ENCODE measurements around the gene LHCGR. TPM values are rescaled to one million over a fixed set of nuclear protein-coding genes. Genes with fewer than 3 reads are reported as not detected.
A peak's percentile ranks its signal among the peaks of the same experiment; 100 is the strongest.

The LHCGR gene
- total RNA-seq, 1 experiment from 2014 or later = 0.31 TPM

DNA sequence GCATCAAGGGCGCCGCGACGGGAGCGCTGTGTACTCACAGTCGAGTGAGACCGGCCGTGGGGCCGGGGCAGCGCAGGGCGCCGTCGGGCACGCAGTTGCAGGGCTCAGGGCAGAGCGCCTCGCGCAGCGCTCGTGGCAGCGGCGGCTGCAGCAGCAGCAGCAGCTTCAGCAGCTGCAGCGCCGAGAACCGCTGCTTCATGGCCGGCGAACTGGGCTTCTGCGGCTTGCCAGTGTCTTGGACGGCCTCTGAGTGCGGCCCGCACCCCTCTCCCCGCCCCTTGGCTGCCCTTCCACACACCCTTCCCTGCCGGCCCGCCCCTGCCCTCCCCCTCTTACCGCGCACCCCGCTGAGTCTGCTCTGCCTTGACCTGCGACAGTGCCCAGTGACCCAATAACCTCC lies at the start of gene LHCGR (continued):
- TF ChIP-seq, protein P1, sequence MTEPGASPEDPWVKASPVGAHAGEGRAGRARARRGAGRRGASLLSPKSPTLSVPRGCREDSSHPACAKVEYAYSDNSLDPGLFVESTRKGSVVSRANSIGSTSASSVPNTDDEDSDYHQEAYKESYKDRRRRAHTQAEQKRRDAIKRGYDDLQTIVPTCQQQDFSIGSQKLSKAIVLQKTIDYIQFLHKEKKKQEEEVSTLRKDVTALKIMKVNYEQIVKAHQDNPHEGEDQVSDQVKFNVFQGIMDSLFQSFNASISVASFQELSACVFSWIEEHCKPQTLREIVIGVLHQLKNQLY (CRISPR knock-in tag; IDR thresholded peaks at IDR 0.05) = no peak
- TF ChIP-seq, protein P2, sequence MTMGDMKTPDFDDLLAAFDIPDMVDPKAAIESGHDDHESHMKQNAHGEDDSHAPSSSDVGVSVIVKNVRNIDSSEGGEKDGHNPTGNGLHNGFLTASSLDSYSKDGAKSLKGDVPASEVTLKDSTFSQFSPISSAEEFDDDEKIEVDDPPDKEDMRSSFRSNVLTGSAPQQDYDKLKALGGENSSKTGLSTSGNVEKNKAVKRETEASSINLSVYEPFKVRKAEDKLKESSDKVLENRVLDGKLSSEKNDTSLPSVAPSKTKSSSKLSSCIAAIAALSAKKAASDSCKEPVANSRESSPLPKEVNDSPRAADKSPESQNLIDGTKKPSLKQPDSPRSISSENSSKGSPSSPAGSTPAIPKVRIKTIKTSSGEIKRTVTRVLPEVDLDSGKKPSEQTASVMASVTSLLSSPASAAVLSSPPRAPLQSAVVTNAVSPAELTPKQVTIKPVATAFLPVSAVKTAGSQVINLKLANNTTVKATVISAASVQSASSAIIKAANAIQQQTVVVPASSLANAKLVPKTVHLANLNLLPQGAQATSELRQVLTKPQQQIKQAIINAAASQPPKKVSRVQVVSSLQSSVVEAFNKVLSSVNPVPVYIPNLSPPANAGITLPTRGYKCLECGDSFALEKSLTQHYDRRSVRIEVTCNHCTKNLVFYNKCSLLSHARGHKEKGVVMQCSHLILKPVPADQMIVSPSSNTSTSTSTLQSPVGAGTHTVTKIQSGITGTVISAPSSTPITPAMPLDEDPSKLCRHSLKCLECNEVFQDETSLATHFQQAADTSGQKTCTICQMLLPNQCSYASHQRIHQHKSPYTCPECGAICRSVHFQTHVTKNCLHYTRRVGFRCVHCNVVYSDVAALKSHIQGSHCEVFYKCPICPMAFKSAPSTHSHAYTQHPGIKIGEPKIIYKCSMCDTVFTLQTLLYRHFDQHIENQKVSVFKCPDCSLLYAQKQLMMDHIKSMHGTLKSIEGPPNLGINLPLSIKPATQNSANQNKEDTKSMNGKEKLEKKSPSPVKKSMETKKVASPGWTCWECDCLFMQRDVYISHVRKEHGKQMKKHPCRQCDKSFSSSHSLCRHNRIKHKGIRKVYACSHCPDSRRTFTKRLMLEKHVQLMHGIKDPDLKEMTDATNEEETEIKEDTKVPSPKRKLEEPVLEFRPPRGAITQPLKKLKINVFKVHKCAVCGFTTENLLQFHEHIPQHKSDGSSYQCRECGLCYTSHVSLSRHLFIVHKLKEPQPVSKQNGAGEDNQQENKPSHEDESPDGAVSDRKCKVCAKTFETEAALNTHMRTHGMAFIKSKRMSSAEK (CRISPR knock-in tag; IDR thresholded peaks at IDR 0.05; ENCODE audit: borderline replicate concordance) = no peak
- TF ChIP-seq EMX1 (CRISPR knock-in tag; IDR thresholded peaks at IDR 0.05) (no peak), KAT7 (CRISPR knock-in tag; IDR thresholded peaks at IDR 0.05; ENCODE audit: borderline replicate concordance) (no peak), NR2C2 (CRISPR knock-in tag; IDR thresholded peaks at IDR 0.05) (0 out of 2 replicates have a peak, but pooled peaks have one; percentile 12), RORB (CRISPR knock-in tag; IDR thresholded peaks at IDR 0.05) (no peak), FOXP1 (CRISPR knock-in tag; IDR thresholded peaks at IDR 0.05; ENCODE audit: borderline replicate concordance) (peak; percentile 78; the same call in 1 of the 2 replicates)

DNA sequence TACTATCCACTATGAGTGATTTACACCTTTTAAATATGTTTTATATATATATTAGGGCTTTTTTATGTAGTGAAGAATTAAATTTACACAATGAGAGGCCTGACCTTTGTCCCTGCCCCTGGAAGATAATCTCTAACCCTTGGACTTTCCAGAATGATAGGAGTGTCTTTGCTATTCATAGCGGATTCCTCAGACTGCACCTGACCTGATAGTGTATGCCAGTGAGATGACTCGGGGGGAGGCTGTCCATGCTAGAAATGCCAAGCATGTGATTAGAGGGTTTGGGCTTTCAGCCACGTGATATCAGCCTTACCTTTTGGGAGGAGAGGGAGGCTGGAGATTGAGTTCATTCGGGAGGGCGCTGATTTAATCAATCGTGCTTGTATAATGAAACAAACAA lies 44.1 kb upstream of the LHCGR start:
- Mint-ChIP-seq H3K27me3 (ENCODE audit: low read depth) (no peaks in the 10 kb centered on the region), H3K36me3 (no peaks in the 10 kb centered on the region), H3K4me3 (no peak overlapping the region), H3K4me1 (no peaks in the 10 kb centered on the region), H3K9me3 (peaks cover 3% of the 10 kb centered on the region; the same call in 1 of the 2 replicates), H3K27ac (no peak overlapping the region)
- CTCF ChIA-PET = no interaction called here
- POLR2A ChIA-PET = no interaction called here
- DNase-seq (ENCODE audit: low spot score) = no peak
- no peak for ATAC-seq
- TF ChIP-seq, protein P3, sequence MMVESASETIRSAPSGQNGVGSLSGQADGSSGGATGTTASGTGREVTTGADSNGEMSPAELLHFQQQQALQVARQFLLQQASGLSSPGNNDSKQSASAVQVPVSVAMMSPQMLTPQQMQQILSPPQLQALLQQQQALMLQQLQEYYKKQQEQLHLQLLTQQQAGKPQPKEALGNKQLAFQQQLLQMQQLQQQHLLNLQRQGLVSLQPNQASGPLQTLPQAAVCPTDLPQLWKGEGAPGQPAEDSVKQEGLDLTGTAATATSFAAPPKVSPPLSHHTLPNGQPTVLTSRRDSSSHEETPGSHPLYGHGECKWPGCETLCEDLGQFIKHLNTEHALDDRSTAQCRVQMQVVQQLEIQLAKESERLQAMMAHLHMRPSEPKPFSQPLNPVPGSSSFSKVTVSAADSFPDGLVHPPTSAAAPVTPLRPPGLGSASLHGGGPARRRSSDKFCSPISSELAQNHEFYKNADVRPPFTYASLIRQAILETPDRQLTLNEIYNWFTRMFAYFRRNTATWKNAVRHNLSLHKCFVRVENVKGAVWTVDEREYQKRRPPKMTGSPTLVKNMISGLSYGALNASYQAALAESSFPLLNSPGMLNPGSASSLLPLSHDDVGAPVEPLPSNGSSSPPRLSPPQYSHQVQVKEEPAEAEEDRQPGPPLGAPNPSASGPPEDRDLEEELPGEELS (CRISPR knock-in tag; IDR thresholded peaks at IDR 0.05) = no peak
- TF ChIP-seq ZNF396 (CRISPR knock-in tag; IDR thresholded peaks at IDR 0.05; ENCODE audit: borderline replicate concordance) = no peak
- TF ChIP-seq FOXP1 (CRISPR knock-in tag; IDR thresholded peaks at IDR 0.05; ENCODE audit: borderline replicate concordance) = no peak
- TF ChIP-seq SMAD4 (CRISPR knock-in tag; IDR thresholded peaks at IDR 0.05) = no peak
- TF ChIP-seq, protein P4, sequence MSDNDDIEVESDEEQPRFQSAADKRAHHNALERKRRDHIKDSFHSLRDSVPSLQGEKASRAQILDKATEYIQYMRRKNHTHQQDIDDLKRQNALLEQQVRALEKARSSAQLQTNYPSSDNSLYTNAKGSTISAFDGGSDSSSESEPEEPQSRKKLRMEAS (CRISPR knock-in tag; IDR thresholded peaks at IDR 0.05) = no peak
- TF ChIP-seq, protein P5, sequence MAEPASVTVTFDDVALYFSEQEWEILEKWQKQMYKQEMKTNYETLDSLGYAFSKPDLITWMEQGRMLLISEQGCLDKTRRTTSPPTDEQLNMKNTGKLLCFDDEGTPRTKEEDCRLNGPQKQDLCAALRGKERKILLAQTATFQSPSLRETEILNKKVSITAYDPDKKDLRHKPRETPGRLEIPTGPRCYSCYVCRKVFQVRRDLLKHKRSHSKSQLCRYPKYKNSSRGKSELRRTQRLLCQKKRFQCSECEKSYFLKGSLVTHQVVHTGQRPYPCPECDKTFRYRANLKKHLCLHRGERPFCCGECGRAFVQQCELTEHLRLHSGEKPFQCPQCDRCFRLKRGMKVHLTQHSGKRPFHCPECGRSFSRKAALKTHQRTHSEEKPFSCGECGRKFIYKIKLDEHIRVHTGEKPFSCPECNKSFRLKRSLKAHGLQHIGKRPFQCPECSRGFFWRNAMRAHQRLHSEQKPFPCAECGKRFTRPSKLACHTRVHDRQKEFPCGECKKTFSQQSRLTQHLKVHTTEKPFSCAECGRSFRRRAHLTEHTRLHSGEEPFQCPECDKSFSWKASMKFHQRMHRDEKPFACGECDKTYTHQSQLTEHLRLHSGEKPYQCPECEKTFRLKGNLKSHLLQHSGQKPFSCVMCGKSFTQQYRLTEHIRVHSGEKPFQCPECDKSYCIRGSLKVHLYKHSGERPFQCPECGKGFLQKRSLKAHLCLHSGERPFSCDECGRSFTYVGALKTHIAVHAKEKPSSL (CRISPR knock-in tag; conservative IDR thresholded peaks at IDR 0.05) = no peak
- TF ChIP-seq, protein P6, sequence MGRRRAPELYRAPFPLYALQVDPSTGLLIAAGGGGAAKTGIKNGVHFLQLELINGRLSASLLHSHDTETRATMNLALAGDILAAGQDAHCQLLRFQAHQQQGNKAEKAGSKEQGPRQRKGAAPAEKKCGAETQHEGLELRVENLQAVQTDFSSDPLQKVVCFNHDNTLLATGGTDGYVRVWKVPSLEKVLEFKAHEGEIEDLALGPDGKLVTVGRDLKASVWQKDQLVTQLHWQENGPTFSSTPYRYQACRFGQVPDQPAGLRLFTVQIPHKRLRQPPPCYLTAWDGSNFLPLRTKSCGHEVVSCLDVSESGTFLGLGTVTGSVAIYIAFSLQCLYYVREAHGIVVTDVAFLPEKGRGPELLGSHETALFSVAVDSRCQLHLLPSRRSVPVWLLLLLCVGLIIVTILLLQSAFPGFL (CRISPR knock-in tag; IDR thresholded peaks at IDR 0.05; ENCODE audit: borderline replicate concordance) = no peak
- TF ChIP-seq, protein P7, sequence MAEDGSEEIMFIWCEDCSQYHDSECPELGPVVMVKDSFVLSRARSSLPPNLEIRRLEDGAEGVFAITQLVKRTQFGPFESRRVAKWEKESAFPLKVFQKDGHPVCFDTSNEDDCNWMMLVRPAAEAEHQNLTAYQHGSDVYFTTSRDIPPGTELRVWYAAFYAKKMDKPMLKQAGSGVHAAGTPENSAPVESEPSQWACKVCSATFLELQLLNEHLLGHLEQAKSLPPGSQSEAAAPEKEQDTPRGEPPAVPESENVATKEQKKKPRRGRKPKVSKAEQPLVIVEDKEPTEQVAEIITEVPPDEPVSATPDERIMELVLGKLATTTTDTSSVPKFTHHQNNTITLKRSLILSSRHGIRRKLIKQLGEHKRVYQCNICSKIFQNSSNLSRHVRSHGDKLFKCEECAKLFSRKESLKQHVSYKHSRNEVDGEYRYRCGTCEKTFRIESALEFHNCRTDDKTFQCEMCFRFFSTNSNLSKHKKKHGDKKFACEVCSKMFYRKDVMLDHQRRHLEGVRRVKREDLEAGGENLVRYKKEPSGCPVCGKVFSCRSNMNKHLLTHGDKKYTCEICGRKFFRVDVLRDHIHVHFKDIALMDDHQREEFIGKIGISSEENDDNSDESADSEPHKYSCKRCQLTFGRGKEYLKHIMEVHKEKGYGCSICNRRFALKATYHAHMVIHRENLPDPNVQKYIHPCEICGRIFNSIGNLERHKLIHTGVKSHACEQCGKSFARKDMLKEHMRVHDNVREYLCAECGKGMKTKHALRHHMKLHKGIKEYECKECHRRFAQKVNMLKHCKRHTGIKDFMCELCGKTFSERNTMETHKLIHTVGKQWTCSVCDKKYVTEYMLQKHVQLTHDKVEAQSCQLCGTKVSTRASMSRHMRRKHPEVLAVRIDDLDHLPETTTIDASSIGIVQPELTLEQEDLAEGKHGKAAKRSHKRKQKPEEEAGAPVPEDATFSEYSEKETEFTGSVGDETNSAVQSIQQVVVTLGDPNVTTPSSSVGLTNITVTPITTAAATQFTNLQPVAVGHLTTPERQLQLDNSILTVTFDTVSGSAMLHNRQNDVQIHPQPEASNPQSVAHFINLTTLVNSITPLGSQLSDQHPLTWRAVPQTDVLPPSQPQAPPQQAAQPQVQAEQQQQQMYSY (CRISPR knock-in tag; IDR thresholded peaks at IDR 0.05) = no peak
- TF ChIP-seq TCF7 (CRISPR knock-in tag; IDR thresholded peaks at IDR 0.05; ENCODE audit: low read depth) = no peak
- TF ChIP-seq ZNF416 (CRISPR knock-in tag; IDR thresholded peaks at IDR 0.05) = no peak
- TF ChIP-seq, protein P8, sequence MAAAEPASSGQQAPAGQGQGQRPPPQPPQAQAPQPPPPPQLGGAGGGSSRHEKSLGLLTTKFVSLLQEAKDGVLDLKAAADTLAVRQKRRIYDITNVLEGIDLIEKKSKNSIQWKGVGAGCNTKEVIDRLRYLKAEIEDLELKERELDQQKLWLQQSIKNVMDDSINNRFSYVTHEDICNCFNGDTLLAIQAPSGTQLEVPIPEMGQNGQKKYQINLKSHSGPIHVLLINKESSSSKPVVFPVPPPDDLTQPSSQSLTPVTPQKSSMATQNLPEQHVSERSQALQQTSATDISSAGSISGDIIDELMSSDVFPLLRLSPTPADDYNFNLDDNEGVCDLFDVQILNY (CRISPR knock-in tag; IDR thresholded peaks at IDR 0.05) = no peak
- TF ChIP-seq, protein P9, sequence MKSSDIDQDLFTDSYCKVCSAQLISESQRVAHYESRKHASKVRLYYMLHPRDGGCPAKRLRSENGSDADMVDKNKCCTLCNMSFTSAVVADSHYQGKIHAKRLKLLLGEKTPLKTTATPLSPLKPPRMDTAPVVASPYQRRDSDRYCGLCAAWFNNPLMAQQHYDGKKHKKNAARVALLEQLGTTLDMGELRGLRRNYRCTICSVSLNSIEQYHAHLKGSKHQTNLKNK (CRISPR knock-in tag; IDR thresholded peaks at IDR 0.05) = no peak
- no peak for TF ChIP-seq SP1 (CRISPR knock-in tag; conservative IDR thresholded peaks at IDR 0.05)
- no peak for TF ChIP-seq NR1H2 (CRISPR knock-in tag; IDR thresholded peaks at IDR 0.05)
